Immature natural killer cell (primary cell): ENCODE results near the gene PPFIBP2. TPM values are rescaled to one million over a fixed set of nuclear protein-coding genes. Genes with fewer than 3 reads are reported as not detected.

Experiments used
- DNase-seq, 3 donors: peaks; one replicate each; pipeline ENCODE4 v3.0.0; 2022; ENCODE audit warnings: mixed read lengths in 1 of 3
- H3K27ac Mint-ChIP-seq, 6 donors: one replicate each; pipeline ENCODE4 v1.8.0; 2020; ENCODE audit warnings: mixed read lengths in 6 of 6, mild to moderate bottlenecking in 5 of 6, inconsistent platforms in 4 of 6, moderate library complexity in 3 of 6
- H3K27me3 Mint-ChIP-seq, 3 donors: one replicate each; pipeline ENCODE4 v1.8.0; 2020 to 2021; ENCODE audit warnings: low read depth in 3 of 3, mild to moderate bottlenecking in 3 of 3, mixed read lengths in 3 of 3, moderate library complexity in 3 of 3, inconsistent platforms in 1 of 3
- H3K36me3 Mint-ChIP-seq, 3 donors: one replicate each; pipeline ENCODE4 v1.8.0; 2020; ENCODE audit warnings: mixed read lengths in 3 of 3, inconsistent platforms in 2 of 3, mild to moderate bottlenecking in 2 of 3
- H3K4me1 Mint-ChIP-seq, 2 donors: one replicate each; pipeline ENCODE4 v1.8.0; 2020; ENCODE audit warnings: inconsistent platforms in 2 of 2, mild to moderate bottlenecking in 2 of 2, mixed read lengths in 2 of 2, moderate library complexity in 1 of 2
- H3K4me3 Mint-ChIP-seq, 5 donors: one replicate each; pipeline ENCODE4 v1.8.0; 2020; ENCODE audit warnings: mild to moderate bottlenecking in 5 of 5, mixed read lengths in 5 of 5, inconsistent platforms in 3 of 5, moderate library complexity in 3 of 5
- H3K9me3 Mint-ChIP-seq, 6 donors: one replicate each; pipeline ENCODE4 v1.8.0; 2020; ENCODE audit warnings: mild to moderate bottlenecking in 6 of 6, mixed read lengths in 6 of 6, inconsistent platforms in 4 of 6, moderate library complexity in 3 of 6
- polyA plus RNA-seq, 3 donors: library from polyadenylated mRNA; unstranded; fragments of 300-500 nt; fragmentation: Illumina TruSeq; gene quantifications; one replicate each; pipeline ENCODE4 v1.2.3, GENCODE V29; 2021

Gene PPFIBP2
- polyA plus RNA-seq, 3 donors from 2014 or later = 0.52 to 5.3 (median 1.9) TPM

GRCh38 chr11:7586376-7586775, 72.6 kb downstream of the PPFIBP2 start:
- H3K9me3 Mint-ChIP-seq = peaks cover 0 to 1% (median 0%) of the 10 kb centered on the region in 6 donors
- H3K36me3 Mint-ChIP-seq = peaks cover 0 to 4% (median 0%) of the 10 kb centered on the region in 3 donors
- no peak overlapping the region for H3K4me3 Mint-ChIP-seq
- H3K27me3 Mint-ChIP-seq = peaks cover 0 to 5% (median 0%) of the 10 kb centered on the region in 3 donors
- H3K27ac Mint-ChIP-seq = no peak overlapping the region
- no peaks in the 10 kb centered on the region for H3K4me1 Mint-ChIP-seq
- no peak for DNase-seq

GRCh38 chr11:7587712-7588111, 73.9 kb downstream of the PPFIBP2 start:
- H3K4me1 Mint-ChIP-seq = peaks cover 11 to 13% of the 10 kb centered on the region in 2 donors
- no peak overlapping the region for H3K4me3 Mint-ChIP-seq

GRCh38 chr11:7589861-7590260, 76.1 kb downstream of the PPFIBP2 start:
- H3K4me1 Mint-ChIP-seq = peaks cover 17 to 22% of the 10 kb centered on the region in 2 donors
- H3K27ac Mint-ChIP-seq = no peak overlapping the region
- H3K27me3 Mint-ChIP-seq = peaks cover 0 to 2% (median 2%) of the 10 kb centered on the region in 3 donors
- peaks cover 0 to 1% (median 0%) of the 10 kb centered on the region in 6 donors for H3K9me3 Mint-ChIP-seq
- H3K4me3 Mint-ChIP-seq = no peak overlapping the region
- DNase-seq = no peak
- H3K36me3 Mint-ChIP-seq = peaks cover 0 to 5% (median 4%) of the 10 kb centered on the region in 3 donors

More at GRCh38 chr11:7587712-7588111, 73.9 kb downstream of the PPFIBP2 start:
- H3K9me3 Mint-ChIP-seq = peaks cover 0 to 1% (median 0%) of the 10 kb centered on the region in 6 donors
- DNase-seq = no peak
- peaks cover 0 to 2% (median 2%) of the 10 kb centered on the region in 3 donors for H3K27me3 Mint-ChIP-seq
- H3K36me3 Mint-ChIP-seq = peaks cover 0 to 3% (median 0%) of the 10 kb centered on the region in 3 donors
- no peak overlapping the region for H3K27ac Mint-ChIP-seq

DNA sequence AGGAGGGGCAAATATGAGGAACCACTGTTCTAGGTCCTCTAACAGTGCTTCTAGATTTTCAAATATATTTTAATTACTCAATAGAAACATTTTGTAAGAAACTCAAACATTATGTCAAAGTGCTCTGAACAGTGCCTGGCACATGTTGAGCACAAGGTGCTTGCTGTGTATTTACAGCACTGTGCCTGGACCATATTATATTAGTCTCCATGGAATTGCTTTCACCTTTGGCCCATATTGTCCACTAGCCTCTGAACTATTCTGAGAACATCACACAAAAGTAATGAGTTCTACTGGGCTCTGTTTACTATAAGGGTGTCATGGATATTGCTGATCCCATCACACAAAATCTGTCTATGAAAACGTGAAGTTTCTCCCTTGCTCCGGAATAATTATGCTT, 76.7 kb downstream of the PPFIBP2 start:
- Mint-ChIP-seq H3K27me3 (peaks cover 0 to 2% (median 2%) of the 10 kb centered on the region in 3 donors), H3K27ac (no peak overlapping the region), H3K9me3 (peaks cover 0 to 1% (median 0%) of the 10 kb centered on the region in 6 donors), H3K36me3 (peaks cover 0 to 5% (median 4%) of the 10 kb centered on the region in 3 donors), H3K4me3 (no peak overlapping the region), H3K4me1 (peaks cover 17 to 22% of the 10 kb centered on the region in 2 donors)
- DNase-seq = no peak

GRCh38 chr11:7591107-7591894, 77.5 kb downstream of the PPFIBP2 start:
- Mint-ChIP-seq H3K27me3 (peaks cover 0 to 2% (median 2%) of the 10 kb centered on the region in 3 donors), H3K9me3 (peaks cover 0 to 1% (median 0%) of the 10 kb centered on the region in 6 donors), H3K4me3 (no peak overlapping the region), H3K4me1 (peaks cover 17 to 22% of the 10 kb centered on the region in 2 donors), H3K36me3 (peaks cover 0 to 5% (median 4%) of the 10 kb centered on the region in 3 donors), H3K27ac (peak overlapping the region in 2 of 6 donors; percentile 24 to 39)
- no peak for DNase-seq

GRCh38 chr11:7591987-7592386, 78.2 kb downstream of the PPFIBP2 start:
- Mint-ChIP-seq H3K27me3 (peaks cover 0 to 3% (median 2%) of the 10 kb centered on the region in 3 donors), H3K4me3 (peak overlapping the region in 3 of 5 donors; percentile 28 to 66 (median 54)), H3K36me3 (peaks cover 4 to 5% (median 4%) of the 10 kb centered on the region in 3 donors), H3K4me1 (peaks cover 17 to 22% of the 10 kb centered on the region in 2 donors), H3K9me3 (peaks cover 0 to 1% (median 0%) of the 10 kb centered on the region in 6 donors), H3K27ac (peak overlapping the region in 4 of 6 donors; percentile 24 to 78 (median 32))
- DNase-seq = no peak

- DNase-seq = peak in 1 of 3 donors; percentile 1
- Mint-ChIP-seq H3K27me3 (peaks cover 0 to 5% (median 2%) of the 10 kb centered on the region in 3 donors), H3K36me3 (peaks cover 4 to 9% (median 4%) of the 10 kb centered on the region in 3 donors), H3K9me3 (peaks cover 0 to 1% (median 0%) of the 10 kb centered on the region in 6 donors), H3K4me3 (peak overlapping the region in 3 of 5 donors; percentile 28 to 64 (median 42)), H3K27ac (peak overlapping the region in 3 of 6 donors; percentile 24 to 47 (median 24)), H3K4me1 (peaks cover 17 to 22% of the 10 kb centered on the region in 2 donors)
Measured at GRCh38 chr11:7592711-7593110, 78.9 kb downstream of the PPFIBP2 start.

DNA sequence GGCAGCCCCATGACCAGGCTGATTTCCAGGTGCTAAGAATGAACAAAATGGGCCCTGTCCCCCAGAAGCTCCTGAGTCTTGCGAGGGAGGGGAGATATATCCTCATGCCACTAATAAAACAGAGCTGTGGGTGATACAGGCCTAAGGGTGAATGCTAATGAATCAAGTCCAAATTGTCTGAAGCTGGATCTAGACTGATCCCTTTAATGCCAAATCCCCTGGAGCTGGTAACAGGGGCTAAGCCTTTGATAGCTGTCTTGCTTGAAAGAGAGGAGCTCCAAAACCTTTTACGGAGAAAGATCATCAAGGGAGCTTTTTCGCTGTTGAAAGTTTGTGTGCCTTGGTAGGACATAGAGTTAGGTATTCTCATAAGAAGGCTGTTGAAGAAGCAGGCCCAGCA, 79.7 kb downstream of the PPFIBP2 start:
- Mint-ChIP-seq H3K36me3 (peaks cover 4 to 13% (median 4%) of the 10 kb centered on the region in 3 donors), H3K27ac (no peak overlapping the region)

GRCh38 chr11:7595016-7595866, 81.4 kb downstream of the PPFIBP2 start:
- Mint-ChIP-seq H3K27me3 (peaks cover 0 to 3% (median 2%) of the 10 kb centered on the region in 3 donors), H3K4me1 (peaks cover 17 to 22% of the 10 kb centered on the region in 2 donors), H3K27ac (no peak overlapping the region), H3K9me3 (peaks cover 0 to 1% (median 0%) of the 10 kb centered on the region in 6 donors), H3K36me3 (peaks cover 7 to 17% (median 9%) of the 10 kb centered on the region in 3 donors), H3K4me3 (no peak overlapping the region)
- no peak for DNase-seq

More for the DNA sequence above, 79.7 kb downstream of the PPFIBP2 start:
- Mint-ChIP-seq H3K4me1 (peaks cover 17 to 22% of the 10 kb centered on the region in 2 donors), H3K27me3 (peaks cover 0 to 5% (median 2%) of the 10 kb centered on the region in 3 donors), H3K9me3 (peaks cover 0 to 1% (median 0%) of the 10 kb centered on the region in 6 donors), H3K4me3 (no peak overlapping the region)
- DNase-seq = no peak

DNA sequence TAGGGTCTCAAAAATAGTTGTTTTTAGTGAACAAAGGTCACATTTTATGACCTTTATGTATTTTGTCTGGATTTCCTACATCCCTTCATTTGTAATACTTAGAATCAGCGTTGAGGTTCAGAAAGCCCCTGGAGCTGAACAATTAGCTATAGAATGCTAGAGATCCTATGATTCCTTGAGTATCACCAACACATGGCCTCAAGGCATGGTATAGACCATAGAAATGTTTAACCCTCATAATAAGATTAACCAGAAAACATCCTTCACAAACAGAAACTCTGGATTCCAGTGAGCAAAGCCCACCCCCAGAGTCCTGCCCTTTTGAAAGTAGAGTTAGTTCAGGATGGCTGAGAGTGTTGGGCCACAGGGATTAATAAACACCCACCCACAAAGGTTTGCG, 82.2 kb downstream of the PPFIBP2 start:
- no peaks in the 10 kb centered on the region for H3K9me3 Mint-ChIP-seq
- peaks cover 0 to 3% (median 2%) of the 10 kb centered on the region in 3 donors for H3K27me3 Mint-ChIP-seq
- no peak overlapping the region for H3K4me3 Mint-ChIP-seq
- no peak overlapping the region for H3K27ac Mint-ChIP-seq
- peaks cover 7 to 21% (median 9%) of the 10 kb centered on the region in 3 donors for H3K36me3 Mint-ChIP-seq
- DNase-seq = no peak
- H3K4me1 Mint-ChIP-seq = peaks cover 17 to 22% of the 10 kb centered on the region in 2 donors

DNA sequence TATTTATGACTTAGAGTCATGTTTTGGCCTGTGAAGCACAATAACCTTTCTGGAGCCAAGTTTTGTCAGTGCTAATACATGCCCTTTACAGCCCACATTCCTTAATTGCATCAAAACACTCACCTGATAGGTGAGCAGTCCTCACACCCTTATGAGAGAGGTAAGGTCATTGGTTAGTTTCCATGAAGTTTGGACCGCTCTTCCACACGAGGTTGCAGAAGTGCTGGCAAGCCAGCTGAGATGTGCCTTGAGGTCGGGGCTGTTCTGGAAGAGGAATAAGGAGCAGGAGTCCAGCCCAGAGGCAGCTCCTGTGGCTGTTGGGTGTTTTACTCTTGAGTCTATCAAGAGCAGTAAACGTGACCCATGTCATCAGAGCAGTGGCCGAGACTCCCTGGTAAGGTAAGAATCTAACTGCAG, 83.2 kb downstream of the PPFIBP2 start:
- no peak overlapping the region for H3K4me3 Mint-ChIP-seq
- H3K27ac Mint-ChIP-seq = no peak overlapping the region
- H3K36me3 Mint-ChIP-seq = peaks cover 7 to 23% (median 9%) of the 10 kb centered on the region in 3 donors
- H3K27me3 Mint-ChIP-seq = peaks cover 0 to 3% (median 0%) of the 10 kb centered on the region in 3 donors
- no peaks in the 10 kb centered on the region for H3K9me3 Mint-ChIP-seq
- peaks cover 13 to 17% of the 10 kb centered on the region in 2 donors for H3K4me1 Mint-ChIP-seq
- no peak for DNase-seq

GRCh38 chr11:7597620-7598019, 83.8 kb downstream of the PPFIBP2 start:
- Mint-ChIP-seq H3K27ac (no peak overlapping the region), H3K36me3 (peaks cover 7 to 23% (median 9%) of the 10 kb centered on the region in 3 donors), H3K4me3 (no peak overlapping the region), H3K9me3 (no peaks in the 10 kb centered on the region), H3K27me3 (peaks cover 0 to 3% (median 0%) of the 10 kb centered on the region in 3 donors), H3K4me1 (peaks cover 7 to 10% of the 10 kb centered on the region in 2 donors)
- DNase-seq = no peak

DNA sequence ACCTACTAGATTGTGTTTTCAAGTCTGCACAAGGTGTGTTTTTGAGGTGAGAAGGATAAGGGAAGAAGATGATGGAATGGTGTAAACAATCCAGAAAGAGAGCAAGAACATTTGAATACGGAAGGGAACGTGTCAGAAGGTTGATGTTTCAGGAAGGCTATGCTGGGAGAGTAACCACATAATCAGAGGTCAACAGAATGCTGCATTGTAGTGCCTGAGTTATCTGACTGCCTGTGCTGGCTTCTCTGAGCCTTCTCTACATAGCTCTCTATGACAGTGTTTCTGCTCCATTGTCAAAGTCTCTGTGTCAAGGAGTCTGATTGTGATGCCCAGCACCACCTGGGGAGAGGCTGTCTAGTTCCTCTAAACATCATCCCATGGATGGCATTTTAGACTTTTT, 85.4 kb downstream of the PPFIBP2 start:
- Mint-ChIP-seq H3K36me3 (peaks cover 4 to 18% (median 7%) of the 10 kb centered on the region in 3 donors), H3K4me3 (no peak overlapping the region), H3K27me3 (peaks cover 0 to 3% (median 0%) of the 10 kb centered on the region in 3 donors), H3K9me3 (no peaks in the 10 kb centered on the region), H3K27ac (no peak overlapping the region), H3K4me1 (no peaks in the 10 kb centered on the region)
- no peak for DNase-seq
